A549 (cell line): Measurements from ENCODE around the gene MKNK2. TPM values are rescaled to one million over a fixed set of nuclear protein-coding genes. Genes with fewer than 3 reads are reported as not detected.
"Not testable (repeated sequence)": the region's sequence is repeated elsewhere in the genome, so short reads cannot be mapped to it uniquely, and the experiment has no call there.

Experiments
- ATAC-seq, 2 experiments: fragments of 200-7000 bp in 1 of 2; fragments of >200 bp in 1 of 2; cut with Nextera tagmentation in 1 of 2; cut with Tn5 transposase in 1 of 2; 3 replicates each; pipeline versions ENCODE4 v1.8.0 to v1.9.1; 2018 to 2020; ENCODE audit warnings: mild to moderate bottlenecking in 1 of 2, moderate library complexity in 1 of 2
- CTCF ChIA-PET: fragments of 300-600 bp; sonication (Branson Sonifier 250); formaldehyde crosslinking; extraction: SDS; loops from one replicate; lab custom pipeline; 2021; ENCODE audit warnings: antibody characterized with exemption, inconsistent platforms; lab: Yijun Ruan, JAX
- POLR2A ChIA-PET: fragments of 350-600 bp; formaldehyde crosslinking; extraction: SDS; loops from one replicate; lab custom pipeline; 2021; ENCODE audit warnings: antibody characterized with exemption, inconsistent platforms; lab: Yijun Ruan, JAX
- DNase-seq, 2 experiments: peaks; one replicate each; pipeline versions ENCODE4 v3.0.0 to v3.0.0-alpha.2; 2011 to 2016; ENCODE audit warnings: low read depth in 1 of 2, low spot score in 1 of 2
- FAIRE-seq: peaks from 2 replicates; lab custom pipeline; 2011; peaks lifted over from hg19 to GRCh38; lab: Jason Lieb, UNC
- H3K27ac ChIP-seq, 2 experiments: fragments of >200 bp; sonication (Bioruptor Twin); formaldehyde crosslinking; 3 replicates each; pipeline ENCODE4 v1.5.1; 2016 to 2017
- H3K4me1 ChIP-seq: fragments of >200 bp; sonication (Bioruptor Twin); formaldehyde crosslinking; 3 replicates; pipeline ENCODE4 v1.6.1; 2016
- H3K4me2 ChIP-seq: fragments of >200 bp; sonication (Bioruptor Twin); formaldehyde crosslinking; 3 replicates; pipeline ENCODE4 v1.6.1; 2016
- H3K4me3 ChIP-seq: fragments of >200 bp; sonication (Bioruptor Twin); formaldehyde crosslinking; 3 replicates; pipeline ENCODE4 v1.5.1; 2016
- H3K9me3 ChIP-seq: fragments of >200 bp; sonication (Bioruptor Twin); formaldehyde crosslinking; 3 replicates; pipeline ENCODE4 v1.6.1; 2016
- CBX2 ChIP-seq: fragments of 200-600 bp; sonication (generic); IDR thresholded peaks from 2 replicates; pipeline ENCODE4 v1.6.1; 2016; ENCODE audit warnings: low read depth, mild to moderate bottlenecking, borderline replicate concordance
- CBX8 ChIP-seq: fragments of 200-600 bp; sonication (generic); IDR thresholded peaks from 2 replicates; pipeline ENCODE4 v1.6.1; 2016
- CHD2 ChIP-seq: fragments of 150-350 bp; IDR thresholded peaks from 2 replicates; pipeline ENCODE4 v1.6.1; 2014; ENCODE audit warnings: low read length; ENCODE audit not compliant: partially characterized antibody
- FOSL2 ChIP-seq, 2 experiments: fragments of 450-650 bp in 1 of 2; fragments of >200 bp in 1 of 2; sonication (Bioruptor Twin) in 1 of 2; formaldehyde crosslinking; IDR thresholded peaks; 2 replicates each; pipeline versions ENCODE4 v1.5.0 to v1.6.1; 2016 to 2020; ENCODE audit warnings: mild to moderate bottlenecking in 1 of 2, moderate library complexity in 1 of 2
- GATA3 ChIP-seq: IDR thresholded peaks from 2 replicates; pipeline ENCODE4 v1.6.1; 2012; ENCODE audit warnings: borderline replicate concordance
- HOXB13 ChIP-seq: fragments of 250-450 bp; sonication (Bioruptor Pico); IDR thresholded peaks from 2 replicates; pipeline ENCODE4 v1.5.0; 2020; ENCODE audit warnings: low read depth, mild to moderate bottlenecking, moderate library complexity
- HOXB5 ChIP-seq: fragments of 250-450 bp; sonication (Bioruptor Pico); IDR thresholded peaks from 2 replicates; pipeline ENCODE4 v1.5.0; 2020; ENCODE audit warnings: mild to moderate bottlenecking, moderate library complexity
- JUN ChIP-seq, 2 experiments: fragments of >200 bp; sonication (Bioruptor Twin); formaldehyde crosslinking; IDR thresholded peaks; 2 replicates in 1 of 2; 3 replicates in 1 of 2; pipeline ENCODE4 v1.6.1; 2016 to 2017
- MAX ChIP-seq: IDR thresholded peaks from 2 replicates; pipeline ENCODE4 v1.6.1; 2012
- MAZ ChIP-seq: fragments of 150-350 bp; IDR thresholded peaks from 2 replicates; pipeline ENCODE4 v1.6.1; 2014; ENCODE audit warnings: antibody characterized with exemption, low read depth, low read length, borderline replicate concordance
- MYC ChIP-seq: IDR thresholded peaks from 2 replicates; pipeline ENCODE4 v1.6.1; 2012; ENCODE audit warnings: mild to moderate bottlenecking, inconsistent platforms, low read length, improper control_type of control experiment, borderline replicate concordance
- NFE2L2 ChIP-seq: fragments of 150-350 bp; conservative IDR thresholded peaks from 2 replicates; pipeline ENCODE4 v1.6.1; 2014; ENCODE audit warnings: low read length
- PHF8 ChIP-seq: fragments of 200-600 bp; sonication (generic); IDR thresholded peaks from 2 replicates; pipeline ENCODE4 v1.6.1; 2016; ENCODE audit warnings: low read depth, mild to moderate bottlenecking, antibody characterized with exemption, moderate library complexity, borderline replicate concordance
- POLR2A ChIP-seq: IDR thresholded peaks from 2 replicates; pipeline ENCODE4 v1.6.1; 2012; ENCODE audit warnings: mild to moderate bottlenecking, low read length
- RAD21 ChIP-seq, 2 experiments: fragments of >200 bp in 1 of 2; sonication (Bioruptor Twin) in 1 of 2; formaldehyde crosslinking in 1 of 2; IDR thresholded peaks in 1 of 2; conservative IDR thresholded peaks in 1 of 2; 2 replicates in 1 of 2; 3 replicates in 1 of 2; pipeline ENCODE4 v1.6.1; 2012 to 2018; ENCODE audit warnings: inconsistent platforms in 1 of 2
- RNF2 ChIP-seq: fragments of 200-600 bp; sonication (generic); IDR thresholded peaks from 2 replicates; pipeline ENCODE4 v1.6.1; 2016; ENCODE audit warnings: low read depth, mild to moderate bottlenecking, antibody characterized with exemption, moderate library complexity, borderline replicate concordance
- SMC3 ChIP-seq: fragments of >200 bp; sonication (Bioruptor Twin); formaldehyde crosslinking; IDR thresholded peaks from 3 replicates; pipeline ENCODE4 v1.6.1; 2018; ENCODE audit warnings: inconsistent platforms
- WGBS: methylation state at CpG from one replicate; pipeline ENCODE4 v1.1.6; 2017; ENCODE audit errors: missing lambda C conversion rate; 5-methylcytosine and 5-hydroxymethylcytosine counted together
- polyA plus RNA-seq, 4 experiments: library from polyadenylated mRNA; depleted of rRNA in 3 of 4; stranded (reverse); fragments of >200 nt; fragmentation: RNase III in 1 of 4; extraction: RNeasy Plus Mini Kit Qiagen cat#74134 plus additional on column Dnase treatment in 1 of 4; gene quantifications; 2 replicates in 3 of 4; 3 replicates in 1 of 4; pipeline ENCODE4 v1.2.3, GENCODE V29; 2011 to 2017
- TF ChIP-seq, protein P1 (sequence below): IDR thresholded peaks from 2 replicates; pipeline ENCODE4 v1.6.1; 2012; ENCODE audit warnings: low read depth, borderline replicate concordance
- TF ChIP-seq, protein P2 (sequence below): fragments of 250-450 bp; sonication (Bioruptor Pico); IDR thresholded peaks from 2 replicates; pipeline ENCODE4 v1.5.0; 2021; ENCODE audit warnings: mild to moderate bottlenecking, moderate library complexity, borderline replicate concordance
- TF ChIP-seq, protein P3 (sequence below): fragments of >200 bp; sonication (Bioruptor Twin); formaldehyde crosslinking; IDR thresholded peaks from 3 replicates; pipeline ENCODE4 v1.5.1; 2016
- TF ChIP-seq, protein P4 (sequence below): IDR thresholded peaks from 2 replicates; pipeline ENCODE4 v1.6.1; 2012

Gene MKNK2
- polyA plus RNA-seq, 2 of the 4 experiments (the other 2 are of a cell fraction): 48.3 to 56.7 TPM

- Histone ChIP-seq H3K9me3 (no peaks in the 10 kb centered on the region), H3K4me3 (peak within 1 kb of the TSS; percentile 69), H3K4me2 (peak within 1 kb of the TSS; percentile 80), H3K27ac (peak within 1 kb of the TSS; percentile 97)
- ATAC-seq: peak; percentile 60 to 62
- FAIRE-seq: no peak
- peak; percentile 29 to 81; a peak in 3 of 5 replicates for TF ChIP-seq JUN (IDR thresholded peaks at IDR 0.05)
- peak; percentile 49; the same call in 2 of the 3 replicates for TF ChIP-seq SMC3
- TF ChIP-seq FOSL2 (IDR thresholded peaks at IDR 0.05): no peak
- peak; percentile 35; the same call in 1 of the 2 replicates for TF ChIP-seq FOSL2 (CRISPR knock-in tag; IDR thresholded peaks at IDR 0.05)
- TF ChIP-seq RNF2: no peak
- no peak for TF ChIP-seq NFE2L2
- TF ChIP-seq PHF8: peak; percentile 64; the same call in 1 of the 2 replicates
- TF ChIP-seq, protein P1, sequence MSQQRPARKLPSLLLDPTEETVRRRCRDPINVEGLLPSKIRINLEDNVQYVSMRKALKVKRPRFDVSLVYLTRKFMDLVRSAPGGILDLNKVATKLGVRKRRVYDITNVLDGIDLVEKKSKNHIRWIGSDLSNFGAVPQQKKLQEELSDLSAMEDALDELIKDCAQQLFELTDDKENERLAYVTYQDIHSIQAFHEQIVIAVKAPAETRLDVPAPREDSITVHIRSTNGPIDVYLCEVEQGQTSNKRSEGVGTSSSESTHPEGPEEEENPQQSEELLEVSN: peak; percentile 73
- TF ChIP-seq POLR2A: peak; percentile 59
- TF ChIP-seq, protein P2, sequence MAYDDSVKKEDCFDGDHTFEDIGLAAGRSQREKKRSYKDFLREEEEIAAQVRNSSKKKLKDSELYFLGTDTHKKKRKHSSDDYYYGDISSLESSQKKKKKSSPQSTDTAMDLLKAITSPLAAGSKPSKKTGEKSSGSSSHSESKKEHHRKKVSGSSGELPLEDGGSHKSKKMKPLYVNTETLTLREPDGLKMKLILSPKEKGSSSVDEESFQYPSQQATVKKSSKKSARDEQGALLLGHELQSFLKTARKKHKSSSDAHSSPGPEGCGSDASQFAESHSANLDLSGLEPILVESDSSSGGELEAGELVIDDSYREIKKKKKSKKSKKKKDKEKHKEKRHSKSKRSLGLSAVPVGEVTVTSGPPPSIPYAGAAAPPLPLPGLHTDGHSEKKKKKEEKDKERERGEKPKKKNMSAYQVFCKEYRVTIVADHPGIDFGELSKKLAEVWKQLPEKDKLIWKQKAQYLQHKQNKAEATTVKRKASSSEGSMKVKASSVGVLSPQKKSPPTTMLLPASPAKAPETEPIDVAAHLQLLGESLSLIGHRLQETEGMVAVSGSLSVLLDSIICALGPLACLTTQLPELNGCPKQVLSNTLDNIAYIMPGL (CRISPR knock-in tag): peak; percentile 67; the same call in 1 of the 2 replicates
- 0 out of 2 replicates have a peak, but pooled peaks have one; percentile 4 for TF ChIP-seq MYC
- 0 out of 2 replicates have a peak, but pooled peaks have one; percentile 35 for TF ChIP-seq HOXB5
- TF ChIP-seq CHD2: peak; percentile 63
- TF ChIP-seq MAZ: no peak
- no peak for TF ChIP-seq CBX2
- TF ChIP-seq, protein P3, sequence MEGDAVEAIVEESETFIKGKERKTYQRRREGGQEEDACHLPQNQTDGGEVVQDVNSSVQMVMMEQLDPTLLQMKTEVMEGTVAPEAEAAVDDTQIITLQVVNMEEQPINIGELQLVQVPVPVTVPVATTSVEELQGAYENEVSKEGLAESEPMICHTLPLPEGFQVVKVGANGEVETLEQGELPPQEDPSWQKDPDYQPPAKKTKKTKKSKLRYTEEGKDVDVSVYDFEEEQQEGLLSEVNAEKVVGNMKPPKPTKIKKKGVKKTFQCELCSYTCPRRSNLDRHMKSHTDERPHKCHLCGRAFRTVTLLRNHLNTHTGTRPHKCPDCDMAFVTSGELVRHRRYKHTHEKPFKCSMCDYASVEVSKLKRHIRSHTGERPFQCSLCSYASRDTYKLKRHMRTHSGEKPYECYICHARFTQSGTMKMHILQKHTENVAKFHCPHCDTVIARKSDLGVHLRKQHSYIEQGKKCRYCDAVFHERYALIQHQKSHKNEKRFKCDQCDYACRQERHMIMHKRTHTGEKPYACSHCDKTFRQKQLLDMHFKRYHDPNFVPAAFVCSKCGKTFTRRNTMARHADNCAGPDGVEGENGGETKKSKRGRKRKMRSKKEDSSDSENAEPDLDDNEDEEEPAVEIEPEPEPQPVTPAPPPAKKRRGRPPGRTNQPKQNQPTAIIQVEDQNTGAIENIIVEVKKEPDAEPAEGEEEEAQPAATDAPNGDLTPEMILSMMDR: peak; percentile 39; the same call in 2 of the 3 replicates
- TF ChIP-seq, protein P4, sequence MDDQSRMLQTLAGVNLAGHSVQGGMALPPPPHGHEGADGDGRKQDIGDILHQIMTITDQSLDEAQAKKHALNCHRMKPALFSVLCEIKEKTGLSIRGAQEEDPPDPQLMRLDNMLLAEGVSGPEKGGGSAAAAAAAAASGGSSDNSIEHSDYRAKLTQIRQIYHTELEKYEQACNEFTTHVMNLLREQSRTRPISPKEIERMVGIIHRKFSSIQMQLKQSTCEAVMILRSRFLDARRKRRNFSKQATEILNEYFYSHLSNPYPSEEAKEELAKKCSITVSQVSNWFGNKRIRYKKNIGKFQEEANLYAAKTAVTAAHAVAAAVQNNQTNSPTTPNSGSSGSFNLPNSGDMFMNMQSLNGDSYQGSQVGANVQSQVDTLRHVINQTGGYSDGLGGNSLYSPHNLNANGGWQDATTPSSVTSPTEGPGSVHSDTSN: peak; percentile 94
- peak; percentile 90 for TF ChIP-seq MAX
- TF ChIP-seq RAD21 (conservative IDR thresholded peaks at IDR 0.05 in 1 of 2, IDR thresholded peaks at IDR 0.05 in 1 of 2): peak in 1 of 2 experiments; percentile 34; a peak in 1 of 5 replicates
- TF ChIP-seq CBX8: no peak
- TF ChIP-seq GATA3: peak; percentile 39
- TF ChIP-seq HOXB13 (CRISPR knock-in tag): 0 out of 2 replicates have a peak, but pooled peaks have one; percentile 37
- TF ChIP-seq, all 56 proteins: peak for 16
- H3K4me1 ChIP-seq: peaks cover 14% of the 10 kb centered on the region; the same call in 1 of the 3 replicates
- ChIA-PET CTCF (interaction anchor here (1.4 to 1.5 kb wide), 2 partner anchors 9 to 16 kb away, joined by 4 to 5 read pairs; no protein-coding TSS in a partner anchor), POLR2A (interaction anchor here (0.5 kb wide), 1 partner anchor 72 kb away, joined by 3 read pairs; no protein-coding TSS in a partner anchor)
- peak; percentile 68 to 95 for DNase-seq
- 10% methylated on average over 2 of the region's 56 CpGs for WGBS
Observed at GRCh38 chr19:2096034-2096479, 45.0 kb upstream of the MKNK2 start, which contains the start of gene MOB3A. TSS of gene MOB3A (minus strand) at chr19:2096326. CDS start at chr19:2078560, 17,766 bp downstream.

GRCh38 chr19:2091926-2092525 is 41.0 kb upstream of the MKNK2 start:
- POLR2A ChIA-PET: interaction anchor here (0.6 kb wide), 1 partner anchor 28 kb away, joined by 5 read pairs; no protein-coding TSS in a partner anchor
- 93% methylated on average over 13 of the region's 13 CpGs for WGBS
- peaks cover 15% of the 10 kb centered on the region; the same call in 2 of the 3 replicates for H3K4me1 ChIP-seq
- not testable (repeated sequence) for DNase-seq, H3K4me3 ChIP-seq, H3K27ac ChIP-seq, H3K9me3 ChIP-seq, H3K4me2 ChIP-seq, FAIRE-seq, ATAC-seq
- CTCF ChIA-PET: interaction anchor here (1.6 to 3.2 kb wide), 2 partner anchors 23 to 73 kb away, joined by 5 to 13 read pairs; no protein-coding TSS in a partner anchor
